ENCODE data around the gene ITGA3.

GRCh38 chr17:50070908-50071680 lies 15.2 kb downstream of the ITGA3 start:
- TF ChIP-seq CTCF (IDR thresholded peaks at IDR 0.05; ENCODE audit: insufficient read depth, low read length, poor library complexity, severe bottlenecking) (no peak), EZH2phosphoT487 (conservative IDR thresholded peaks at IDR 0.05; ENCODE audit: low read length) (no peak)

All from SU-DHL-6 (cell line).